GM19468 (cell line): Measurements from ENCODE around the gene FSTL1.

ENCODE experiments used
- ATAC-seq: cut with Tn5 transposase; IDR thresholded peaks from one replicate; pipeline ENCODE4 v1.9.1; 2021; ENCODE audit warnings: mild to moderate bottlenecking, moderate library complexity, moderate number of reproducible peaks; ENCODE audit not compliant: unreplicated experiment; ENCODE audit errors: extremely low read depth

The FSTL1 gene

DNA sequence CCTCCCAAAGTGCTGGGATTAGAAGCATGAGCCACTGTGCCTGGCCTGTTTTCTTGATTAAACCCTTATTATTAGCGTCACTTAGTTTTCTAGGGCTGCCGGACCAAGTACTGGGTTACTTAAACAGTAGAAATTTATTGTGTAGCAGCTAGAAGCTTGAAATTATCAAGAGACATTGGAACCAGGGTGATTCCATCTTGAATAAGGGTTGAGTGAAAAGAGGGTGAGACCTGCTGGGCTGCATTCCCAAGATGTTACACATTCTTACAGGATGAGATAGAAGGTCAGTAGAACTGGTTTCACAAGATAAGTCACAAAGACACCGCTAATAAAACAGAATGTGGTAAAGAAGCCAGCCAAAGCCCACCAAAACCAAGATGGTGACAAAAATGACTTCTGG, 18.6 kb upstream of the FSTL1 start:
- ATAC-seq, result no peak

DNA sequence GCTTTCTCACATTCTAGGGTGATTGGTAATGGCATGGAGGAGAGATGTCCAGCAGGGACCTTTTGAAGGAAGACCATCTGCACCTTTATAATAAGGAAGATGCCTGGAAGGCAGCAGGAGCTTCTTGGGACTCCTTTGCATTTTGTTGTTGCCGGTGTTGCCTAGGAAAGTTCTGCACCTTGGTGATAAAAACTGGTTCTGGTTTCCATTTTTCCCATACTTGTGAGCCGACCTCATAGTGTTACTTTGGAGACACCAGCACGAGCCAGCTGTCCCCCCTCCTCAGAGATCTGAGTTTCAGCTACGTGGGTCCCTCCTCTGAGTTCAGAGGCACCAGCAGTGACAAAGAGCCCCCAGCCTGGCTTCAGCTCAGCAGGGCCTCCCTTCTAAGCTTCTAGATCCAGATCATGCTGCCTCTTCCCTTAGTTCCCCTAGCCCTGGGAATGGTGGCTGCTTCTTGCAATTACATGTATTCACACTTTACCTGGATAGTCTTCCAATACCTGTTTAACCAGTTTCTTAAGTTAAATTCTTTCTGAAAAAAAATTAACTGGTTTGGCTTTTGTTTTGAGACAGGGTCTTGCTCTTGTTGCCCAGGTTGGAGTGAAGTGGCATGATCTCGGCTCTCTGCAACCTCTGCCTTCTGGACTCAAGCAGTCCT, 18.0 kb upstream of the FSTL1 start:
- no peak for ATAC-seq

DNA sequence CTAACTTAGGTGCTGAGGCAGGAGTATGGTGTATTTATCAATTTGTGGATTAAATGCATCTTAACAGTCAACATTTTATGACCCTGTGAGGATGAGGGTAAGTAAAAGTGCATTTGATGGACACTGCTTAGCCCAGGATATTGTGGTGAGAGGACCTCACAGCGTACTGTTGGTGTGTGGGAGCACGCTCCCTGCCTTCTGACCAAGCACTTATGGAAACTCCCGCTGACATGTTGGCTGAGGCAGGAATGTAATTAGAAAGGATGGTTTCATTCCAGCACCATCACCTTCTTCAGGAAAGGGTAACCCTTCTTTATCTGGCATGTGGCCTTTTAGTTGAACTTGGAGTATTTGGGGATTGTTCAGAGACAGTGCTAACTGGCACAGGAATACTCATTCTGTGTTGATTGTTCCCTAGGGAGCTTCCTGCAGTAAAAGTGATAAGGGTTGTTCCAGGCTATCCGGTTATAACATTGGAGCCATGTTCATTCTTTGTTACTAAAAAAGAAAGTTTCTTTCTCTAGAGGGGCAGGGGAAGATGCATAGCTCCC, 11.7 kb upstream of the FSTL1 start:
- no peak for ATAC-seq

DNA sequence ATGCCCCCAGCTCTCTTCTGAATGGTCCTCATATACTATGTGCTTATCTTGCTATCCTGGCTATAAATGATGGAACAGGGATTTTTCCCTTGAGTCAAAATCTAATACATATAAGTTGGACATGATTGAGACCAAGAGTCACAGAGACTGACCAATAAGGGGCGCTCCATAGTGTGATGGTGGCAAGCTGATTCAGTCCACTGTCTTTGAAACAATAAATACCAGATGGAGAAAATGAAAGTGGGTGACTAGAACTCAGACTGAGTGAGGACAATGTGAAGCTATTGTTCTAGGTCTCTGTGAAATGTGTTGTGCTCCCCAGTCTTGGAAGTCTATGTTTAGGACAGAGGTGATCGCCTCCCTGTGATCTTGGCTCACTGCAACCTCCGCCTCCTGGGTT, 10.6 kb upstream of the FSTL1 start:
- no peak for ATAC-seq

DNA sequence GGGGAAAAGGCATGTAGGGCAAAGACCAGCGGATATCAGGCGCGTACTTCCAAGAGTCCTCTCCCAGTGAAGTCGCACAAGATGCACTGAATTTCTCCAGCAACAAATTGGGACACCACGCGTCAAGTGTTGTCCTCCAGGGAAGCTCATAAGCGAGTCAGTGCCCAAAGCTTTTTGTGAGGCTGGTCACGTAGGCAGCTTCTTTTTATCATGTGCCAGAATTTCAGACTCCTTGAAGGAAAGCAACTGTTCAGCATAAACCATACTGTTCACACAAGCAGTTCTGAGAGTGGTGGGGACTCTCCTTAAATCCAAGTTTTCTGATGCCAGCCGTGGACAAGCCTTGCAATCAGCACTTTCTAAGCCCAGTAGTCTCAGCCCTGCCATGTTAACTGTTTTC, 10.1 kb upstream of the FSTL1 start:
- no peak for ATAC-seq

DNA sequence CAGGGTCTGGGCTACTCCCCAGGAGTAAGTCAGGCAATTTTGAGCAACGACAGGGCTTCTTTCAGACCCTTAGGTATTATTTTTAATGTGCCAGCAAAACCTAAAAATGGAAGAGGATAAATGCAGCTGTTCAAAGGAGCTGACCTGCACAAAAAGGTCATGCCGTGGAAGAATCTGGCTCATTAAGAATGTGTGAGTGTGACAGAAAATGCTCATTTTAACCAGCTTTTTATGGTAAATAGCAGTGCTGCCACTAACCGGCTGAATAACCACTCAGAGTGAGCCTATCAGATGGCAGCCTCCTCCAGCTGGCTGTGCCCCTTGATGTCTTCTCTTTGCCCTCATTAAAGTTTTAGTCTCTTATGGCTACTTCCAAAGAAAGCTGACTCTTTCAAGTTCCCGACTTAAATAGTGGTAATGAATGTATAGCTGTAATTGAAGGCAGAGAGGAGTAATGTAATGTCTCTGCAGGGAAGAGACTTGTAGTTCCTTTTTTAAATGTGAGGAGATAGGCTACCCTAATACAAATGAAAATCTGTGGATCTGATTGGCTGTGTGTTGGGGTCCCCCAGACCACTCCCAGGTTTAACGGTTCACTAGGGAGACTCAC, 9.5 kb upstream of the FSTL1 start:
- ATAC-seq, result no peak

DNA sequence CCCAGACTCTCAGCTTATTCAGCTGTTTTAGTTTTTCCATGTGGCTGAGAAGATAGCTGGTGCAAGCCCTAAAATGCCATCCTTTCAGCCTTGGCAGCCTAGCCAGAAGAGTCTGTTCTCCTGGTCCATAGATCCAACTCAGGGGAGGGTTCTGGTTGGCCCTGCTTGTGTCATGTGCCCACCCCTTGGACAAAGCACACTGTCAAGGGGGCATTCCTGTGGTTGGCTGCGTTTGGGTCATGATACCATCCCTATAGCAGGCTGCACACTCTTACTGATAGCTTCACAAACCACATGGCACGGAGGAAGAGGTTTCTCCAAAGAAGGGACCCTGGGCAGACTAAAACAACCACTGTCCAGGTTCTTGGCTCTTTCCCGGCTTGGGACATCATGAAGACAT, 8.4 kb upstream of the FSTL1 start:
- ATAC-seq, result no peak

DNA sequence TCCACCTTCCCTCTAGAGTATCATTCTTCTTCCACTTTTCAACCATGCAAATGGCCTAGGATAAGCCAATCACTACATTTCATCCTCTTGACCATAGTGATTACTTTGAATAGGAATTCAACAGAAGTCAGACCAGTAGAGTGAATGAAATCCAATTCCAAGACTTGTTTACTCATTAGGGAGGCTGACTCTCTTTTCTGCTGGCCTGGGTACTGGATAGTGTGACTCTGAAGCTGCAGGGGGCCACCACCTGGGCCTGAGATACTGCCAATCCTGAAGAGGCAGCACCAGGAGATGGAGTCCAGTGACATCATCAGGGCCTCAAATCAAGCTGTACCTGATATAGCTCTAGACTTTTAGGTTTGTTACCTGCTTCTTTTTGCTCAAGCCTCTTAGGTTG, 7.0 kb upstream of the FSTL1 start:
- ATAC-seq, result no peak

DNA sequence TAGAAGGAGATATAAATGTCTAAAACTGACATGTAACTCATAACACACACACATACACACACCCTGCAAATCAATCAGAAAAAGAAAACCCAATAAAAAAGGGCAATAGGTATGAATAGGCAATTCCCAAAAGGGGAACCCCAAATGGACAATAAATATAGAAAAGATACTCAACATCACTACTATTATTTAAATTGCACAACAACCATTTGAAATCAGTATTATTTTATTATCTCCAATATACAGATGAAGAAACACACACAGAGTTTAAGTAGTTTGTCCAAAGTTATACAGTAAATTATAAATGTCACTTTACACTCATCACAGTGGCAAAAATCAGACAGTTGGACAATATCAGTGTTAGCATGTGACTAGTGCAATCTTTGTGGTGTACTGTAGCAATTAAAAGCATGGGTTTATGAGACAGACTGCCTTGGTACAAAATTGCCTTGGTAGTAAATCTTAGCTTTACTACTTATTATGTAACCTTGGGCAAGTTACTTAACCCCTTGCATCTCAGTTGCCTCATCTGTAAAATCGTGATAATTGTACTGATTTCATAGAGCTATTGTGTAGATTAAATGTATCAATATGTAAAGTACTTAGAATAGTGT, 3.4 kb upstream of the FSTL1 start:
- ATAC-seq, result no peak

DNA sequence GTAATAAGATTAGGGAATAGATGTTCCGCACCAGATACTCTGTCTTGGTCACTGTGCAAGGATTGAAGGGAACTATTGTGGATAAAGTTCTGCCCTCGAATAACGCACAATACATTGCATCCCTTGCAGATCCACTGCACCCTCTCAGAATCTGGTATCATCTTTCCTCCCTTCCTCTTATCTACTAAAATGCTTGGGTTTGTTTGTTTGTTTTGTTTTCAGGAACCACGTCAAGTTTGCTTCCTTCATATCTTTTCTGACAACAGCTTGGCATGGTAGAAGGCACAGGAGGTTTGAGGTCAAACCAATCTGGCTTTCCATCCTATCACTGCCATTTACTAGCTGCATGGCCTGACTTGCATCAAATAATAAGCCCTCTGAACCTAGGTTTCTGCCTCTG, 2.0 kb upstream of the FSTL1 start:
- no peak for ATAC-seq

DNA sequence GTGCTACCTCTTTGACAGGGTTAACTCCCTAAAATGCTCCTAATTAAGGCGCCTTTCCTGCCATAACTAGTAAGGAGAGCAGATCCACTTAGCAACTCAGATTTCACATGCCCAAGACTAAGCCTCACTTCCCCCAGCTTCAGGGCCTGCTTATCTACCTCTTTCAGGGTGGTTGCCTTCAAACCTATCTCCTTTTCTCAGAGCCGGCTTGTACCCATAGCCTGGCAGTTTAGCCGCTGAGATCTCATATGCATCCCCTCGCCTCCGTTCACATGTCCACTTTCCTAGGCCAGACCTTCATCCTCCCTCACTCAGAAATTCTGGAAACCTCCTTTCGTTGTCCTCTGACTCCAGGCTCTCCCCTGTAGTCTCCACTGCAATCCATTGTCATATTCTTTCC, 1.0 kb upstream of the FSTL1 start:
- ATAC-seq, result no peak

DNA sequence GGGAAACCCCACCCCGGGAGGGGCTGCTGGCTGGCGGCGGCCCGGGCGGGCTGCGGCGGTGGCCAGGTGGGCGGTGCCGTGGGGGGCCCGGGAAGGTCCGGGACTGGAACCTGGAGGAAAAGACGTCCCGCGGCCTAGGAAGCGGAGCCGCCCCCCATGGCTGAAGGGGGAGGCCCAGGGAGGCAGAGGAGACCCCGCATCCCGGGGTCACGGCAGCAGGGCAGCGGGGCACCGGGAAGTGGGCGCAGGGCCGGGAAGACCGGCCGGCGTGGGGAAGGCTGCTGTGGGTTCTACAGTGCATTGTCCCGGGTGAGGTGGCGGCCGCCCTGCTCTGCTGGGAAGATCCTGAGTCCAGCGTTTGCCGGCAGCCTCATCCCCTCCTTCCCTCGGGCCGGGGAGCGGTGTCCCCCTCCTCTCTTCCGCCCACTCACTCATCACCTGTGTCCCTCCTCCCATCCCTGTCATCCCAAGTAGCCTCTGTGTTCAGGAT, 525 bp upstream of the FSTL1 start:
- ATAC-seq, result no peak

DNA sequence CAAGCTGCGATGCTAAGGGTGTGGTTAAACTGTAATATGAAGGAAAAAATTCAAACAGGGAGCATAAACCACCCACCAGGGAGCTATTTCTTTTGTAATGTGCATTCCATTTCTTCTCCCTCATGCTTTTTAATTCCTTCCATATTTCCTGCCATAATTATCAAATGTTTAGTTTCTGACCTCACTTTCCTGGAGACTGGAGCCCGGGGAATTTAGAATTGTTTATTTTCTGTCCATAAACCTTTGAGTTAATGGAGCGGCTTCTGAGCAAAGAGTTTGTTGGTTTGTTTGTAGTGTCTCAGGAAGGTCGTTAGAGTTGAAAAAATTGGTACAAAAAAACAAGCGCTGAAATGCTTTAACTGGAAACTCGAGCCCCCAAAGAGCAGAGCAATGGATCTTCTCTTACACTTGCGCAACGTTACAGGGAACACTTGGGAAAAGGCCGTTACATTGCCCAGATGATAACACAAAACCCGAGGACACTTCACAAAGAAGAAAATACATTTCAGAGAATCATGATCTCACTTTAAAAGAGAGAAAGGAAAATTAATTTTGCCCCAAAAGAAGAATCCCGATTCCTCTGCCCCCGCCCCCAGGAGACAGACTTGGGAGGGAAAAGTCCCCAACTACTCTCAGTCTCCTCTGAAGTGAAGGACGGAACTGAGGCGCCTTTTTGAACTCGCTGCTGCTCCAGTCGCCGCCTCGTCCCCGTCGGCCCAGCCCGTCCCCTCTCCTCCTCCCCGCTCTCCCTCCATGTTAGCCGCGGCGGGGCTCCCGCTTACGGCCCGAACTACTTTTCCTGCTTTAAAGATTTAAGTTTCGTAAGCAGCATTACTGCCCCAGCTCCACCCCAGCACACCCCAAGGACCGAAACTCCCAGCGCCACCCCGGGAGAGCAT, 842 bp downstream of the FSTL1 start:
- ATAC-seq, result no peak

DNA sequence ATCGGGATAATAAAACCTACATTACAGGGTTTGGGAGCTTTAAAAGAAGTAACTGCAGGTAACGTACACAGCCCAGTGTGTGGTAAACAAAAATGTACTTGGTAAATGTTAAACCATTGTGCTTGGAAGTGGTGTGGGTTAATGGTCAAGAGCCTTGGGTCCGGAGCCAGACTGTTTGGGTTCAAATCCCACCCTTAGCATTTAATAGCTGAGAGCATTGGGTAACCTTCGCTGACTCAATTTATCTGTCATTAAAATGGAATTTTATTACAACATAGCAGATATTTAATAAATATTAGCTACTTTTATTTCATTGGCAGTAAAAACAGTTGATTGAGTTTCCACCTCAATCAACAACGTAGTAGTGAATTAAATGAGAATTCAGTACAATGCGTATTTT, 1.5 kb downstream of the FSTL1 start:
- ATAC-seq, result no peak

DNA sequence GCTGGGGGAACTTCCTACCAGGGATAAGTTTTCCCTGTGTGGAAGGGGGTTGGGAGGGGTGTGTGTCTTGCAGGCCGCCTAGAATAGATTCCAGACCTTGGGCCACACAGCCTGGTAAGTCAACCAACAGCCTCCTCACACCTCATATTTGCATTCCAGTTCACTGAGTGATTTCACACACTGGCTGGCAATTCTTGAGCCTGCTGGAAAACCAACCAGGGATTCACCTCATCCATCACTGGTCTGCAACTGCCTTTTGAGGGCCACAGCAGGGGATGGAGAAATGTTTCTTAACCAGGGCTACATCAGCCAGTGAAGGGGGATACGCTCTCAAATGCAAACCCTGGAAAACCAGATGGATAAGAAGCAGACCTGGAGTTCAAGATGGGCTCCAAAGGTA, 2.0 kb downstream of the FSTL1 start:
- no peak for ATAC-seq

DNA sequence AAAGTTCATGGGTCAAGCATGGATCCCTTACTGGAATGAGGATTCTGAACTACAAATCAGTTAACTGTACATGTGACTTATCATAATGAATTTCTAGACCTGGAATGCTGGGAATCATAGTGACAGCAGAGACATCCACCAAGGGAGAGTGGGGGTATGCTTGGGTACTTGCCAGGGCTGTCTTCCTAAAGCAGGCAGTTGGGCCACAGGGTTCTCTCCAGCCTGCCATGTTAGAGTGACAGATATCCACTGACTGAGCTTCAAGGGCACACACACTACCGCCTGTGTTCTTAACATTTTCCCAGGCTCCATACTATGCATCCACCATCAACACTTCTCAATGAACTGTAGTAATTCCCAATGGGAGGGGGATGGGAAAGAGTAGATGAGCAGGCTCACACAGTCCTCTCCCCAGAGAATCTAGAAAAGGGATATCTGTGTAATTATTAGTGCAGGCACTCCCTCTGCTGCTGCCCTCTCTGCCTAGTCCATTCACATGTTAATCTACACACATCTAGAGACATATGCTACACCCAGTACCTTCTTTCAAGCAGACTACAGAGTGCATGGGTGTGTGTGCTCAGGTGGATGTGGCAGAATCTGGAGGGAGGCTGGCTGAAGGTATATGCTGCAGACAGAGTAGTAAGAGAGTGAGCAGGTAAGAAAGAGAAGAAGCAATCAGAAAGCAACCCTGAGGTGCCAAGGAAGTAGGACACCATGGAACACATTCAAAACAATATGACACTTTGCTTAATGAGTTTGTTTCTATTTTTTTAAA, 3.7 kb downstream of the FSTL1 start:
- no peak for ATAC-seq

DNA sequence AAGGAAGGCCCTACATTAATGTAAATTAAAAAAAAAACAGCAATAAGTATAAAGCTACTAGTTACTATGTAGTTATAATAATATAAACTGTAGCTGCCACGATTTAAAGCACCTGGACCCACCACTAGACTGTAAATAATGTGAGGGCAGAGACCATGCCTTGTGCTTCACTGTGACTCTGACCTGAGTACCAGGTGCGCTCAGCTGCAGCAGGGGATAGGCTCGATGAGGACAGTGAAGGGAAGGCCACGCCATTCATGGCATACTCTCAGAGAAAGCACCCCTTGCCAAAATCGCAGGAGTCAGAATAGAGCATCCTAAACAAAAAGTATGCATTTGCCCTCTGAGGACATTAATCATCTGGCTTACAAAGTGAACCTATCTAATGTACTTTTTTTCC, 5.1 kb downstream of the FSTL1 start:
- ATAC-seq, result no peak

DNA sequence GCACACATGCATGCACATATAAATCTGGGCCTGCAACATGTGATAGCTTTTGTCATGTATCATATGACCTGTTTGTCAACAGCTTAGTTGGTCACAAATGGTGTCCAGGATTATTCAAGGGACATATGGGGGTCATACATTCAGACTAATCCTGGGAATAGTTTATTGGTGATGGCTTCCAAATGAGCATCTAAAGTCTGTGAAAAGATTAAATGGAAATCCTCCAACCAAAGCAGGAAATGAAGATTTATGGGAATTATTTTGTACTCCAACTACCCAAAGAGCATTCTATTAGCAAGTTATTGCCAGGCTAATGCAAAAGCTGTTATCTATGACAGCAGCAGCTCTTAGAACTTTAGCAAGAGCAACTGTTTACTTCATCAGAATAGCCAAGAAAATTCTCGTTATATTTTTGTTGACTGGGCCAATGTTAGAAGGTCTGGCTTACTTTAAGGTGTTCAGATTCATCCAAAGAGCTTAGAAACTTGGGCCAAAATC, 7.1 kb downstream of the FSTL1 start:
- no peak for ATAC-seq

DNA sequence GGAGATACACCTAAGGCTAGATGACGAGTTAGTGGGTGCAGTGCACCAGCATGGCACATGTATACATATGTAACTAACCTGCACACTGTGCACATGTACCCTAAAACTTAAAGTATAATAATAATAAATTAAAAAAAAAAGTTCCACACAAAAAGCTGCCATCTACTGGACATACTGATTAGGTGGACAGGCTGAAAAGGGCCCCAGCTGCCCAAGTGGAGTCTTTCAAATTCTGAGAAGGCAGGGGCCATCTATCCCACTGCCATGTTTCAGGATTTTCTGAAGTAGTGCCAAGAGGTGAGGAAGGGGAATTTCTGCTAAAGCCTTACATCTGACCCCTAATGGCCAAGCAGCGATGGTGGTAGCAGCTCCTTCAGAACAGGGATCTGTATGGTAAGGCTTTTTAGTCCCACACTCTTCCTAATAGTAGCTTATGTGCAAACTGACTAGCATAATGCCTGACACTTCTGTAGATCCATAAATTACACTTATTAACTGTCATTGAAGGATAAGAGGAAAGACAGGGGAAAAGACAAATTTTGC, 7.7 kb downstream of the FSTL1 start:
- ATAC-seq, result no peak
